GM12872 (cell line): ENCODE results near the gene RSBN1.

Experiments used
- CTCF ChIP-seq: IDR thresholded peaks from 3 replicates; pipeline ENCODE4 v1.5.1; 2011; ENCODE audit warnings: low read depth, mild to moderate bottlenecking, low read length, moderate library complexity; ENCODE audit not compliant: insufficient read depth

The RSBN1 gene

DNA sequence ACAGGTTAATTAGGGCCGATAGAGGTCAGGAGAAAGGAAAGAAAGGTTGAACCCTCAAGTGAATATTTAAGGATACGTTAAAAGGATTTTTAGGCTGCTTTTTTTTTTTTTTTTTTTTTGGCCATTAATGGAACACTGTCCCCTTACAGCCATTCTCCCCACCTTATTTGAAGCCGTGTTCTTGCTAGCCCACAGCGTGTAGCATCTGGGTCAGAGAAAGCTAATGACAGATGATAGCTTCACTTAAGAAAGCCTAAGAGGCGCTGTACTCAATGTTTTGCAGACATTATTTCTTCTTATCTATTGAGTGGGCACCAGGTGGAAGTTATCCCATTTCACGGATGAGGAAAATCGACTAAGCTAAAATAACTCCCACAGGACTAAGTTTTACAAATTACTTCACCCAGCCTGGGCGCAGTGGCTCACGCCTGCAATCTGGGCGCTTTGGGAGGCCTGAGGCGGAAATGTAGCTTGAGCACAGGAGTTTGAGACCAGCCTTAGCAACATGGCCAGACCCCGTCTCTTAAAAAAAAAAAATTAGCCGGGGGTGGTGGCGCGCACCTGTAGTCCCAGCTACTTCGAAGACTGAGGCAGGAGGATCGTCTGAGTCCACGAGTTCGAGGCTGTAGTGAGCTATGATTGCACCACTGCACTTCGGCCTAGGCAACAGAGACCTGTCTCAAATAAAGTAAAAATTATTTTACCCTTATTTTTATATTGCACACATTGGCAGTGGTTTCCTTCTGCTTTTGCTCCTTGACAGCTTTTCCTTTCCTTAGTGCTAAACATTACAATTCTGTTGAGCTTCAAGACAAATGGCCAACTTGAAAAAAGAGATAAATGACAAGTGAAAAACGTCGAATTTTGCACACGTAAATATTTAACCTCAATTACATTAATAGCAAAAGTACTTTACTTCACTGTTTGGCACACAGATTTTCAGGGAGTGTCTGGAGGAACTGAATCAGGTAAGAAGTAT is 51.9 kb downstream of the RSBN1 start:
- TF ChIP-seq CTCF, result no peak

GRCh38 chr1:113759333-113760101 is 52.8 kb downstream of the RSBN1 start, which contains the start of gene PHTF1:
Gene PHTF1, minus strand, starts transcription at chr1:113759486. Its CDS starts 783 bp downstream, at chr1:113758703.
- no peak for TF ChIP-seq CTCF

DNA sequence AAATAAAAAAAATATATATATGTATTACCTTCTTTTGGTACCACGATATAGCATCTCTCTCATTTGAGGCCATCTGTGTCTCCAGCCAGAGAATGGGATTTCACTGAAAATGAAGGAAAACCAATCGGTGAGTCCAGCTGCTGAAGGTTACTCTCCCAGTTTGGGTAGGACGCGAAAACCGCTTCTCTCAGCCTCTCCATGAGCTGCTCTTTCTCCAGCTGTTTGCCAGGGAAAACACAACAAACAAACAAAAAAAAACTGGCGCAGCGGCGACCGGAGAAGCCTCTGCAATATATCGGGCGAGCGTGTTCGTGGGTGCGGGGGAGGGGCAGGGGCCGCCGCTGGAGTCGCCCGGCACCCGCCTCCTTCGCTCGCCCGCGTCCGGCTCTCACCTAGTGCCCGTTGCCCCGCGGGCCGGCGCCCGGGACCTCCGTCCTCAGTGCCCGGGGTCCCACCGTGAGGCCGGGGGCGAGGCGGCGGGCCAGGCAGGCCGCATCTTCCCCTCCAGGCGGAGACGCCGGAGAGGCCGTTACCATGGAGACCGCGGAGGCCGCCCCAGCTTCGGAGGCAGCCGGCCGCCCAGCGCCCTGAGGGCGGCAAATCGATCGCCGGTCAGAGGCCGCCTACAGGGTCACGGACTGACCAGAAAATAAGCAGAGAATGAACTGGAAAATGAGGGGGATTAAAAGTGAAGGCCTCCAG is 53.5 kb downstream of the RSBN1 start:
- no peak for TF ChIP-seq CTCF

DNA sequence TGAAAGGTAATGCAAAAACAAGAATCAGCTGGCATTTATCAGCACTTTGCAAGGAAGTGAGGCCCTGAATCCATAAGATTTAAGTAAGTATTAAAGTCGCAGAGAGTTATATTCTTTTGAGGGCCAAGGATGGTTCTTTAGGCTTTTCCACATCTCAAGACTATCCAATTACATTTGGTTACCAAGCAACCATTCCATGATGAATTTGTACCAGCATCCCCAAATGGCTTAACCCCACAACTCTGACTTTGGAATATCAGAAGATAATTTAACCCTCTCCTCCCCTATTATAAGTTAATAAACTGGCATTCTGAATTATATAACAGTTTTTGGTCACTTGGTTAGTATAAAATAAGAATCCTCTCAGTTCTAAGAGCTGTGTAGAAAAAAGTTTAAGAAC is 55.8 kb downstream of the RSBN1 start:
- no peak for TF ChIP-seq CTCF

- no peak for TF ChIP-seq CTCF
These were observed 60.8 kb downstream of the RSBN1 start for GRCh38 chr1:113751516-113751915.

DNA sequence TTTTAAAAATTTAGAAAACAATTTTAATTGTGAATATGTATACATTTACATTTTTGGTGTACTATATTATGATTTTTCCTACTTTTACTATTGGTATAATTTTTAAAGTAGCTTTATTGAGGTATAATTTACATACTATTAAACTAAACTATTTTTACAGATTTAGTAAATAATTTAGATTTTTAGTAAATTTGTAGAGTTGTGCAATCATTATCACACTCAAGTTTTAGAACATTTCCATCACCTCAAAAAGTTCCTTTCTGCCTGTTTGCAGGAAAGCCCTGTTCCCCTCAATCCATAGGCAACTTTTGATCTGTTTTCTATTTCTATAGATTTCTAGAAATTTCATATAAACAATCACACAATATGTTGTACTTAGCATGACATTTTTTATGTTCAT is 61.2 kb downstream of the RSBN1 start:
- TF ChIP-seq CTCF, result no peak

DNA sequence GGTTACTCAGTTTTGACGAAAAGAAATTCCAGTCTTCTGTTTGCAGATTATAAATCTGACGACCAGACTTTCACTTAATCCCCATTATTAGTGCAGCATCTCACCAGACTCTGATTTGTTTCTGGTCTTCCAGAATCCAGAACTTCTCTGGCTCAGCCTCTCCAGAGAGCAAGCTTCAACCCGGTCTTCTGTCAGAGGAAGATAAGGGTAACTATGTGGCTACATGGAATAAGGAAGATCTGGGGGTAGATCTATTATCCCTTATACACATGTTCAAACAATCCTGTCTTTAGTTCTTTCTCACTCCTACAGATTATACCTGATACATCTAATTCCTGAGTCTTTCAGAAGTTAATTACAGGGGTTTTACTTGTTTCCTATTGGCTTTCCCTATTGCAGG is 62.9 kb downstream of the RSBN1 start:
- no peak for TF ChIP-seq CTCF
